Amniotic epithelial cell (primary cell): Measurements from ENCODE around the gene CYP21A2.
"Not testable (repeated sequence)": the region's sequence is repeated elsewhere in the genome, so short reads cannot be mapped to it uniquely, and the experiment has no call there.

Experiments used
- DNase-seq: peaks from one replicate; pipeline ENCODE4 v3.0.0-alpha.2; 2010; ENCODE audit warnings: low read depth

Gene CYP21A2

GRCh38 chr6:32035283-32036013, 2.8 kb upstream of the CYP21A2 start:
- DNase-seq = not testable (repeated sequence)

GRCh38 chr6:32037136-32037535, 1.1 kb upstream of the CYP21A2 start:
- DNase-seq = not testable (repeated sequence)

GRCh38 chr6:32038878-32039277, 663 bp downstream of the CYP21A2 start:
- not testable (repeated sequence) for DNase-seq

- not testable (repeated sequence) for DNase-seq
Measured at GRCh38 chr6:32039321-32040274, 1.4 kb downstream of the CYP21A2 start.

GRCh38 chr6:32040299-32041049, 2.3 kb downstream of the CYP21A2 start:
- DNase-seq = not testable (repeated sequence)

- not testable (repeated sequence) for DNase-seq
Measured at GRCh38 chr6:32041050-32041321, 2.8 kb downstream of the CYP21A2 start.

- DNase-seq = not testable (repeated sequence)
Measured at GRCh38 chr6:32041385-32041784, 3.2 kb downstream of the CYP21A2 start.

GRCh38 chr6:32042276-32042675, 4.1 kb downstream of the CYP21A2 start:
- DNase-seq = not testable (repeated sequence)

GRCh38 chr6:32043589-32044380, 5.6 kb downstream of the CYP21A2 start:
- DNase-seq = not testable (repeated sequence)

GRCh38 chr6:32044916-32045315, 6.7 kb downstream of the CYP21A2 start:
- DNase-seq = not testable (repeated sequence)

GRCh38 chr6:32045811-32046449, 7.7 kb downstream of the CYP21A2 start:
- DNase-seq = no peak

- peak; percentile 1 for DNase-seq
Measured at GRCh38 chr6:32046450-32047083, 8.4 kb downstream of the CYP21A2 start.

- DNase-seq = no peak
Measured at GRCh38 chr6:32047084-32047478, 8.9 kb downstream of the CYP21A2 start.

GRCh38 chr6:32047539-32047854, 9.3 kb downstream of the CYP21A2 start:
- no peak for DNase-seq

GRCh38 chr6:32047855-32048766, 9.9 kb downstream of the CYP21A2 start:
- DNase-seq = peak; percentile 31

- DNase-seq = not testable (repeated sequence)
Measured at GRCh38 chr6:32049149-32049548, 10.9 kb downstream of the CYP21A2 start.

- not testable (repeated sequence) for DNase-seq
Measured at GRCh38 chr6:32049736-32050135, 11.5 kb downstream of the CYP21A2 start.

GRCh38 chr6:32050562-32050961, 12.3 kb downstream of the CYP21A2 start:
- DNase-seq = no peak

- DNase-seq = not testable (repeated sequence)
Measured at GRCh38 chr6:32052626-32053025, 14.4 kb downstream of the CYP21A2 start.

GRCh38 chr6:32053314-32053713, 15.1 kb downstream of the CYP21A2 start:
- DNase-seq = not testable (repeated sequence)
